Brain microvascular endothelial cell (primary cell): ENCODE data around the gene C1QTNF5.

Experiments
- DNase-seq: peaks from one replicate; pipeline ENCODE4 v3.0.0-alpha.2; 2020
- H3K27ac ChIP-seq: fragments of 250-450 bp; sonication (Bioruptor Pico); 2 replicates; pipeline ENCODE4 v1.5.1; 2020; ENCODE audit warnings: mild to moderate bottlenecking, moderate library complexity
- H3K27me3 ChIP-seq: fragments of 250-450 bp; sonication (Bioruptor Pico); replicated peaks from 2 replicates; pipeline ENCODE4 v1.5.1; 2020; ENCODE audit warnings: mild to moderate bottlenecking
- H3K36me3 ChIP-seq: fragments of 250-450 bp; sonication (Bioruptor Pico); replicated peaks from 2 replicates; pipeline ENCODE4 v1.5.1; 2020; ENCODE audit warnings: mild to moderate bottlenecking
- H3K4me3 ChIP-seq: 2 replicates; pipeline ENCODE4 v1.5.1; 2011; ENCODE audit warnings: low read depth, mild to moderate bottlenecking, control low read depth, low read length, moderate library complexity
- CTCF ChIP-seq: IDR thresholded peaks from 2 replicates; pipeline ENCODE4 v1.5.1; 2011; ENCODE audit warnings: low read depth, mild to moderate bottlenecking, moderate library complexity, low read length, control low read depth, inconsistent platforms; ENCODE audit errors: missing control alignments
- in situ Hi-C: cut with HindIII; loops from 2 replicates; pipeline ENCODE4 v1.10.0; 2017; ENCODE audit warnings: low sequenced_read_pairs, low pct_ligation_motif_present

Gene C1QTNF5

GRCh38 chr11:119361056-119361787, 20.5 kb upstream of the C1QTNF5 start:
- no peak for TF ChIP-seq CTCF
- in situ Hi-C loops: no loop called here
- H3K36me3 ChIP-seq: no peaks in the 10 kb centered on the region
- no peak overlapping the region for H3K27ac ChIP-seq
- no peak overlapping the region for H3K4me3 ChIP-seq
- peak; percentile 70 for DNase-seq
- H3K27me3 ChIP-seq: peaks cover 20% of the 10 kb centered on the region

GRCh38 chr11:119359365-119360214, 18.9 kb upstream of the C1QTNF5 start:
- H3K4me3 ChIP-seq: no peak overlapping the region
- no peaks in the 10 kb centered on the region for H3K36me3 ChIP-seq
- H3K27ac ChIP-seq: no peak overlapping the region
- no peak for TF ChIP-seq CTCF
- no peak for DNase-seq
- in situ Hi-C loops: no loop called here
- peaks cover 11% of the 10 kb centered on the region for H3K27me3 ChIP-seq

DNA sequence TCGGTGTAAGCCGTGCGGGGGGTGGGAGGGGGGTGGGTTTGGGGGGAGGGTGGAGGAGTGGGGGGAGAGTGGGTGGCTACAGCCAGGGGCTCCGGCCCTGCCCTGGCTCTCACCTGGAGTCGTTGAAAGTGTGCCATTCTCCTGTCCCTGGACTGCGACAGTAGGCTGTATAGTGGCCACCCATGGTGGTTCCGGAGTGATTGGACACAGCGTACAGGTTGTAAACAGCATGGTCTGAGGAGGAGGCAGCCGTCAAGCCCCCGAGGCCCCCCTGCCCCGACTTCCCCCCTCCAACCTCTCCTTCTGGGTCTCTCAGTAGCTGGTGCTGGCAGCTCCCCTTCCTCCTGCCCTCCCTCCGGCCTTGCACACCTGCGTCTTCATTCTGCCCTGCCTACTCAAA, 16.4 kb upstream of the C1QTNF5 start:
- Histone ChIP-seq H3K27me3 (no peaks in the 10 kb centered on the region), H3K36me3 (no peaks in the 10 kb centered on the region), H3K27ac (no peak overlapping the region), H3K4me3 (peak overlapping the region; percentile 63)
- no peak for DNase-seq
- TF ChIP-seq CTCF: no peak
- in situ Hi-C loops: no loop called here

DNA sequence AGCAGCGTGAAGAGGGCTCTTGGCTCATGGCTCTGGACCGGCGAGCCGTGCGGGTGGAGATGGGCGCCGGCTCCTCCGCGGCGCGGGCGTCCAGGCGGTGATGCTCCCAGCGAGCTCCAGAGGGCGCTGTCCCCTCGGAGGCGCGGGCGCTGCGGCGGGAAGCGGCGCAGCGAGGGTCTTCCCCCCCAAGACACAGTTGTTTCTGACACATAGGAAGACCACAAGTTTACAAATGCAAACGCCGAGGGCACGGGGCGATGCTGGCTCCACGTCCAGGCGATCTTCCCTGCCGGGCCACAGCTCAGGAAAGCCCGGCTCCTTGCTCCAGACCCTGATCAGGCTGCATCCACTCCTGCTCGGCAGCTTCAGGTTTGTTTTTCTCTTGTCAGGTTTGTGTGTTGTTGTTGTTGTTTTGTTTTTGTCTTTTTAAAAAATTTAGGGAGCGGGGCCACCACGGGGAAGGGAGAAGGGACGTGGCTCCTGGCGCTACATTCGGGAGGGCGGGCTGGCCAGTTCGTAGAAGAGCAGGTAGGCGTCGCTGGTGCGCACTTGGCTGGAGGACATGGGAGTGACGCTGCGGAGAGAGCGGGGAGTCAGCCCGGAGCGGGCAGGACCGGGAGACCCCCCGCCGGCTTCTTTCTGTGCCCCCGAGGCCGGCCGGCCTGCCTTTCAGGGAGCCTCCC, 15.8 kb upstream of the C1QTNF5 start:
- H3K27ac ChIP-seq: no peak overlapping the region
- DNase-seq: peak; percentile 66

More for the DNA sequence above, 15.8 kb upstream of the C1QTNF5 start:
- H3K36me3 ChIP-seq: no peaks in the 10 kb centered on the region
- TF ChIP-seq CTCF: peak; percentile 83
- H3K27me3 ChIP-seq: no peaks in the 10 kb centered on the region
- in situ Hi-C loops: no loop called here
- peak overlapping the region; percentile 63 for H3K4me3 ChIP-seq
